IPS-18c (cell line): ENCODE measurements around the gene PCDHGA1.
"Not testable (repeated sequence)": the region's sequence is repeated elsewhere in the genome, so short reads cannot be mapped to it uniquely, and the experiment has no call there.

Source experiments
- H3K4me3 ChIP-seq: 2 replicates; pipeline ENCODE4 v1.7.0; 2013; ENCODE audit warnings: low read depth, mild to moderate bottlenecking, low read length, moderate library complexity; ENCODE audit not compliant: insufficient read depth
- H3K9me3 ChIP-seq: one replicate; pipeline ENCODE4 v1.6.1; 2013; ENCODE audit warnings: mild to moderate bottlenecking, low read length, moderate library complexity; ENCODE audit not compliant: control insufficient read depth, insufficient read depth

PCDHGA1 gene

DNA sequence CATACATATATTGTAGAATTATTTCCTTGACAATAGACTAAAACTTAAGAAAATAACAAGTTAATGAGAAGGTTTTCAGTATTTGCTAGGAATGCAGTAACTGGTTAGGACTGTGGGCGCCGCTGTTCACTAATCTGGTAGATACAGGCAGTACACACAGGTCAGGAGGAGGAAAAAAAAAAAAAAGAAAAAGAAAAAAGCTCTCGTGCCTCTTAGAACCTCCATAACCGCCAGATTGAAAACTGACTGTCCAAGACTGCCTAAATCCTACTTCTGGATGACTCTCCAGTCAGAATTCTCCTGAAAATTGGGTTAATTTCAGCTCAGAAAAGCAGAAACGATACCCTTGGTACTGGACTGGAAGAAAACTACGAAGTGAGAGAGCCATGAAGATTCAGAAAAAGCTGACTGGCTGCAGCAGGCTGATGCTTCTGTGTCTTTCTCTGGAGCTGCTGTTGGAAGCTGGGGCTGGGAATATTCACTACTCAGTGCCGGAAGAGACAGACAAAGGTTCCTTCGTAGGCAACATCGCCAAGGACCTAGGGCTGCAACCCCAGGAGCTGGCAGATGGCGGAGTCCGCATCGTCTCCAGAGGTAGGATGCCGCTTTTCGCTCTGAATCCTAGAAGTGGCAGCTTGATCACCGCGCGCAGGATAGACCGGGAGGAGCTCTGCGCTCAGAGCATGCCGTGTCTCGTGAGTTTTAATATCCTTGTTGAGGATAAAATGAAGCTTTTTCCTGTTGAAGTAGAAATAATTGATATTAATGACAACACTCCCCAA, at the start of gene PCDHGA1:
TSS of gene PCDHGA1 (plus strand) at position 216 of the 782 bp plus-strand sequence.
- H3K4me3 ChIP-seq = no peak within 1 kb of the TSS
- H3K9me3 ChIP-seq = peaks cover 4% of the 10 kb centered on the region

GRCh38 chr5:141298376-141298775, 31.9 kb upstream of the PCDHGA1 start:
- peaks cover 11% of the 10 kb centered on the region for H3K9me3 ChIP-seq
- H3K4me3 ChIP-seq = no peak overlapping the region

DNA sequence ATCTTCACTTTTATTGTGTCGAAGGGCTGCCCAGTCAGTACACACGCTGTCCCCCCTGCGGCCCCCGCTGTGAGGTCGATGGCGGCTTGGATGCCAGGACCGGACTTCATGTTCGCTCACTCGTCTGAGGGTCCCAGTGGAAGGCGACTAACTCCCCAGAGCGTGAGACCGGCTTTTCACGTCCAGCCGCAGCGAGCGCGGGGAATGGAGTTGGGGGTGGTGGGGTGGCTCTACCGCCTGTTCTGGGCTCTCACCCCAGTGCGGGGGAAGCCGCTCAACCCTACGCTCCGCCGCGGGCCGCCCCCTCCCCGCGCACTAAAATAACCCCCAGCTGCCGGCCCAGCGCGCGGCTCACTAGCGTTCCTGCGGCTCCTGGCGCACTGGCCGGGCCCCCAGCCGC, 26.6 kb upstream of the PCDHGA1 start, which contains the start of gene SLC25A2:
TSS of gene SLC25A2 (minus strand) at position 294 of the 400 bp plus-strand sequence. CDS start at position 110, 184 bp downstream.
- Histone ChIP-seq H3K4me3 (no peak within 1 kb of the TSS), H3K9me3 (peaks cover 5% of the 10 kb centered on the region)

DNA sequence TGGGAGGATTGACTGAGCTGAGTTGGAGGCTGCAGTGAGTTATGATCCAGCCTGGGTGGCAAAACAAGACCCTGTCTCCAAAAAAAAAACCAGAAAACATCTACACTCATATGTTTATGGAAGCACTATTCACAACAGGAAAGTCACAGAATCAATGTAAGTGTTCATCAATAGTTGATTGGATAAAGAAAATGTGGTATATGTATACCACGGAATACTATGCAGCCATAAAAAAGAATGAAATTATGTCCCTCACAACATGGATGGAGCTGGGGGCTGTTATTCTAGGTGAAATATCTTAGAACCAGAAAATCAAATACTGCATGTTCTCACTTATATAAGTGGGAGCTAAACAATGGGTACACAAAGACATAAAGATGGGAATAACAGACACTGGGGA, 23.7 kb upstream of the PCDHGA1 start:
- no peak overlapping the region for H3K4me3 ChIP-seq
- peaks cover 7% of the 10 kb centered on the region for H3K9me3 ChIP-seq

DNA sequence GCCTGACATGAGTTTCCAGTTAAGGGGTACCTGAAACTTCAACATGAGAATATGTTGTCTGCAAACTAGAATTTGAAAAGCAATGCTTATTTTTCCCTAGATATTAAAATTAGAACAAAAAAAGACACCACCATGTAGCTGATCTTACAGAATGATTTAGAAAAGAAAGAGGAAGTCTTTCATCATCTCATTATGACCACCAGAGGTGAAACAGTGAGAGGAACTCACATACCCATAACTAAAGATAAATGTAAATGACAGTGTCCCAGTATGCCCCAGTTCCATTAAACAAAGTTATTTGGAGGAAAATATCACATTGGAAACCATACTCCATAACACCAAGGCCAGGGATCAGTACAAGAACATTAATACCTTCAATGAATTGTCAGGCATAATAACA, 16.6 kb upstream of the PCDHGA1 start:
- H3K9me3 ChIP-seq = peaks cover 9% of the 10 kb centered on the region
- no peak overlapping the region for H3K4me3 ChIP-seq

- peaks cover 17% of the 10 kb centered on the region for H3K9me3 ChIP-seq
- not testable (repeated sequence) for H3K4me3 ChIP-seq
These were observed 13.4 kb upstream of the PCDHGA1 start for GRCh38 chr5:141316963-141317362.

GRCh38 chr5:141319202-141319601, 11.1 kb upstream of the PCDHGA1 start:
- H3K4me3 ChIP-seq = peak overlapping the region; percentile 86; the same call in 1 of the 2 replicates
- peaks cover 17% of the 10 kb centered on the region for H3K9me3 ChIP-seq

- H3K9me3 ChIP-seq = peaks cover 19% of the 10 kb centered on the region
These were observed 10.6 kb upstream of the PCDHGA1 start for GRCh38 chr5:141319699-141320098.

GRCh38 chr5:141320225-141321169, 9.8 kb upstream of the PCDHGA1 start, which contains the start of gene TAF7:
Gene TAF7, minus strand, starts transcription at chr5:141320784. Its CDS starts 740 bp downstream, at chr5:141320044.
- peaks cover 19% of the 10 kb centered on the region for H3K9me3 ChIP-seq

More at GRCh38 chr5:141319699-141320098, 10.6 kb upstream of the PCDHGA1 start:
- H3K4me3 ChIP-seq = peak overlapping the region; percentile 86

DNA sequence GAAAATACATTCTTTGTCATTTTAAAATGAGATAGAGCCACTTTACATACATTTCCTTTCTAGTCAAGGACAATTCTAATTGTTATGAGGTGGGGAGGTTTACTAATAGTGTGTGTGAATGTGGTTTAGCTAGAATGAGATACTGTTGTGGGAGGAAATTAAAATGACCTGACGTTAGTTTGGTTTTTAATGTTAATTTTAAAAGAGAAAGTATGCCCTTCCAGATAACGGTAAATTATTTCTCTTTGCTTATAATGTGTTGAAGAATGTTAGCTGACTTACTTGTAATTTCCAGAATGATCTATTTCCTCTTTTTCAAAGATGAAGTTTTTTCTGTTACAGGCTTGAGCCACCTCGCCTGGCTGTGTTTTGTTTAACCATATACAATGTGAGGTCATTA, 8.1 kb upstream of the PCDHGA1 start:
- H3K9me3 ChIP-seq = peaks cover 19% of the 10 kb centered on the region
- H3K4me3 ChIP-seq = no peak overlapping the region

More at GRCh38 chr5:141320225-141321169, 9.8 kb upstream of the PCDHGA1 start, which contains the start of gene TAF7:
- peak within 1 kb of the TSS; percentile 86 for H3K4me3 ChIP-seq

- H3K9me3 ChIP-seq = peaks cover 3% of the 10 kb centered on the region
- peak overlapping the region; percentile 26; the same call in 1 of the 2 replicates for H3K4me3 ChIP-seq
These were observed 4.0 kb upstream of the PCDHGA1 start for GRCh38 chr5:141326088-141326854.

DNA sequence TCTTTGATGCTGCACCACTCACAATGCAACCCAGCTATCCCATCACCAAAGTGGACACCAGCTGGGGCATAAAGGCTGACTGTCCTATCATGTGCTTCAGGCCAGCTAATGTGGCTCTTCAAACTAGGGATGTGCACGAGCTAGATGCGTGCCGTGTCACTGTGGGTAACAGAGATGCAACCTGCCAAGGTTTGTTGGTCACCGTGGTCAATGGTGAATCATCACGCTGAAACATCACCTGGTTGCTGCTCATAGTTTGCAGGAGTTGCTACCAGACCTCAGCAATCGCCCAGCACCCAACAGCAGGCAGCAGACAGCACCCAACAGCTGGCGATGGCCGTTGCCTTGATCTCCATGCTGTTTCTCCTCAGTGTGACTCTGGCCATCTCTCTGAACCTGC, 2.1 kb upstream of the PCDHGA1 start:
- Histone ChIP-seq H3K9me3 (peaks cover 6% of the 10 kb centered on the region), H3K4me3 (no peak overlapping the region)

GRCh38 chr5:141332571-141332970, 2.3 kb downstream of the PCDHGA1 start:
- not testable (repeated sequence) for H3K4me3 ChIP-seq, H3K9me3 ChIP-seq

- peak within 1 kb of the TSS; percentile 26; the same call in 1 of the 2 replicates for H3K4me3 ChIP-seq
- peaks cover 2% of the 10 kb centered on the region for H3K9me3 ChIP-seq
These were observed 8.4 kb downstream of the PCDHGA1 start, which contains the start of gene PCDHGA2 for GRCh38 chr5:141338538-141339306. Gene PCDHGA2, plus strand, starts transcription at chr5:141338760.

- H3K9me3 ChIP-seq = peaks cover 12% of the 10 kb centered on the region
These were observed 10.6 kb downstream of the PCDHGA1 start for GRCh38 chr5:141340781-141341354.

DNA sequence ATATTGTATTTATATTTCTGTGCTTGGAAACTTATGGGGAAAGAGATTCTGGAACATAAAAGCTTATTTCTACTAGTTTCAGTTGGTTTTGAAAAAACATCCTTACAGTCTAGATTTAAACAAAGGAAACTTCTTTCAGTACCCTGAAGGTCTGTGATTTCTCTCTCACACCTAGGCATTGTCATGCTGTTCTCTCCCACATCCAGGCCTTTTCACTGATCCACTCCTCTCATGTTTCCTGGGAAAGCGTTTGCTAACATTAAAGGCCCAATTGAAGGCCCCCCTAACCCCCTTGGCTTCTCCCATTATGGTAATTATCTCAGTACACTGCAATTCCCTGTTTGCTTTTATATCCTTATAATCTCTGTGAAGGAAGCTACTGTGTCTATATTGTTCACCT, 12.5 kb downstream of the PCDHGA1 start:
- Histone ChIP-seq H3K9me3 (peaks cover 14% of the 10 kb centered on the region), H3K4me3 (no peak overlapping the region)

More at GRCh38 chr5:141340781-141341354, 10.6 kb downstream of the PCDHGA1 start:
- not testable (repeated sequence) for H3K4me3 ChIP-seq
